PC-9 (cell line): ENCODE measurements around the gene SART3. TPM values are rescaled to one million over a fixed set of nuclear protein-coding genes. Genes with fewer than 3 reads are reported as not detected.

Experiments used
- BruUV-seq: library from RNA; stranded (reverse); fragments of 400-500 nt; replicated peaks from 2 replicates; lab custom pipeline; 2021; lab: Mats Ljungman, UMichigan
- CTCF ChIA-PET: fragments of 300-600 bp; sonication (Branson Sonifier 250); formaldehyde crosslinking; loops from one replicate; lab custom pipeline; 2022; ENCODE audit warnings: antibody characterized with exemption; lab: Charles Lee
- POLR2A ChIA-PET: fragments of 300-600 bp; sonication (Branson Sonifier 250); formaldehyde crosslinking; loops from one replicate; lab custom pipeline; 2022; ENCODE audit warnings: antibody characterized with exemption; ENCODE audit not compliant: unreplicated experiment; lab: Charles Lee
- DNase-seq, 2 experiments: peaks; one replicate each; pipeline versions ENCODE4 v3.0.0 to v3.0.0-alpha.2; 2015 to 2022; ENCODE audit warnings: mixed read lengths in 1 of 2
- H2AFZ ChIP-seq: fragments of 200-600 bp; sonication (generic); 2 replicates; pipeline ENCODE4 v1.8.1; 2017; ENCODE audit warnings: antibody characterized with exemption
- H3F3A ChIP-seq: fragments of 200-600 bp; sonication (generic); 2 replicates; pipeline ENCODE4 v1.8.1; 2017; ENCODE audit warnings: antibody characterized with exemption, mild to moderate bottlenecking, low read depth; ENCODE audit not compliant: insufficient read depth
- H3K27ac ChIP-seq: fragments of 200-600 bp; sonication (generic); 2 replicates; pipeline ENCODE4 v1.6.1; 2016; ENCODE audit warnings: mixed run types
- H3K27me3 ChIP-seq: fragments of 200-600 bp; sonication (generic); 2 replicates; pipeline ENCODE4 v1.6.1; 2016; ENCODE audit warnings: low read depth, mixed run types; ENCODE audit not compliant: insufficient read depth
- H3K36me3 ChIP-seq: fragments of 200-600 bp; sonication (generic); 2 replicates; pipeline ENCODE4 v1.6.1; 2016; ENCODE audit warnings: low read depth, mixed run types
- H3K4me1 ChIP-seq: fragments of 200-600 bp; sonication (generic); replicated peaks from 2 replicates; pipeline ENCODE4 v1.6.1; 2016; ENCODE audit warnings: mixed run types; ENCODE audit not compliant: insufficient read depth
- H3K4me2 ChIP-seq: fragments of 200-600 bp; sonication (generic); 2 replicates; pipeline ENCODE4 v1.6.1; 2017; ENCODE audit warnings: mixed run types
- H3K4me3 ChIP-seq: fragments of 200-600 bp; sonication (generic); 2 replicates; pipeline ENCODE4 v1.6.1; 2016; ENCODE audit warnings: mixed run types
- H3K79me2 ChIP-seq: fragments of 200-600 bp; sonication (generic); 2 replicates; pipeline ENCODE4 v1.6.1; 2017; ENCODE audit warnings: low read depth, mixed run types
- H3K9me2 ChIP-seq: fragments of 200-600 bp; sonication (generic); 2 replicates; pipeline ENCODE4 v1.8.1; 2017; ENCODE audit warnings: mild to moderate bottlenecking; ENCODE audit not compliant: insufficient read depth
- H3K9me3 ChIP-seq: fragments of 200-600 bp; sonication (generic); 2 replicates; pipeline ENCODE4 v1.8.1; 2016; ENCODE audit warnings: low read depth; ENCODE audit not compliant: insufficient read depth
- H4K20me1 ChIP-seq: fragments of 200-600 bp; sonication (generic); 2 replicates; pipeline ENCODE4 v1.8.1; 2017; ENCODE audit not compliant: insufficient read depth
- EZH2 ChIP-seq: fragments of 200-600 bp; sonication (generic); IDR thresholded peaks from 2 replicates; pipeline ENCODE4 v1.8.0; 2017; ENCODE audit warnings: antibody characterized with exemption, low read depth
- intact Hi-C: fragments of 100-400 bp; cut with micrococcal nuclease; formaldehyde crosslinking; loops from one replicate; pipeline ENCODE4 v1.10.0; 2022; ENCODE audit not compliant: unreplicated experiment
- total RNA-seq: library from RNA; stranded (reverse); gene quantifications from 2 replicates; pipeline ENCODE4 v1.2.3, GENCODE V29; 2021
- TF ChIP-seq, protein P1 (sequence below): fragments of 200-600 bp; sonication (generic); conservative IDR thresholded peaks from 2 replicates; pipeline ENCODE4 v1.6.1; 2017; ENCODE audit warnings: mixed run types, antibody characterized with exemption, mild to moderate bottlenecking, moderate library complexity

The SART3 gene
- total RNA-seq, 1 experiment from 2014 or later, result 49.3 TPM

- H4K20me1 ChIP-seq, result no peaks in the 10 kb centered on the region
- DNase-seq, result no peak
- no peaks in the 10 kb centered on the region for H3K79me2 ChIP-seq
- H3K4me2 ChIP-seq, result no peak overlapping the region
- no peaks in the 10 kb centered on the region for H3K9me3 ChIP-seq
- intact Hi-C loops, result no loop called here
- no peaks in the 10 kb centered on the region for H3K36me3 ChIP-seq
- BruUV-seq, result no TSS peak
- no peaks in the 10 kb centered on the region for H3K4me1 ChIP-seq
- ChIA-PET POLR2A (no interaction called here), CTCF (no interaction called here)
- H3F3A ChIP-seq, result no peaks in the 10 kb centered on the region
- no peak overlapping the region for H3K4me3 ChIP-seq
- H3K9me2 ChIP-seq, result no peaks in the 10 kb centered on the region
- H2AFZ ChIP-seq, result no peak overlapping the region
- peaks cover 14% of the 10 kb centered on the region; the same call in 1 of the 2 replicates for H3K27me3 ChIP-seq
- TF ChIP-seq EZH2, result no peak
- TF ChIP-seq, protein P1, sequence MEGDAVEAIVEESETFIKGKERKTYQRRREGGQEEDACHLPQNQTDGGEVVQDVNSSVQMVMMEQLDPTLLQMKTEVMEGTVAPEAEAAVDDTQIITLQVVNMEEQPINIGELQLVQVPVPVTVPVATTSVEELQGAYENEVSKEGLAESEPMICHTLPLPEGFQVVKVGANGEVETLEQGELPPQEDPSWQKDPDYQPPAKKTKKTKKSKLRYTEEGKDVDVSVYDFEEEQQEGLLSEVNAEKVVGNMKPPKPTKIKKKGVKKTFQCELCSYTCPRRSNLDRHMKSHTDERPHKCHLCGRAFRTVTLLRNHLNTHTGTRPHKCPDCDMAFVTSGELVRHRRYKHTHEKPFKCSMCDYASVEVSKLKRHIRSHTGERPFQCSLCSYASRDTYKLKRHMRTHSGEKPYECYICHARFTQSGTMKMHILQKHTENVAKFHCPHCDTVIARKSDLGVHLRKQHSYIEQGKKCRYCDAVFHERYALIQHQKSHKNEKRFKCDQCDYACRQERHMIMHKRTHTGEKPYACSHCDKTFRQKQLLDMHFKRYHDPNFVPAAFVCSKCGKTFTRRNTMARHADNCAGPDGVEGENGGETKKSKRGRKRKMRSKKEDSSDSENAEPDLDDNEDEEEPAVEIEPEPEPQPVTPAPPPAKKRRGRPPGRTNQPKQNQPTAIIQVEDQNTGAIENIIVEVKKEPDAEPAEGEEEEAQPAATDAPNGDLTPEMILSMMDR, result no peak
- no peak overlapping the region for H3K27ac ChIP-seq
Observed at GRCh38 chr12:108583991-108584390, 23.0 kb upstream of the SART3 start.

DNA sequence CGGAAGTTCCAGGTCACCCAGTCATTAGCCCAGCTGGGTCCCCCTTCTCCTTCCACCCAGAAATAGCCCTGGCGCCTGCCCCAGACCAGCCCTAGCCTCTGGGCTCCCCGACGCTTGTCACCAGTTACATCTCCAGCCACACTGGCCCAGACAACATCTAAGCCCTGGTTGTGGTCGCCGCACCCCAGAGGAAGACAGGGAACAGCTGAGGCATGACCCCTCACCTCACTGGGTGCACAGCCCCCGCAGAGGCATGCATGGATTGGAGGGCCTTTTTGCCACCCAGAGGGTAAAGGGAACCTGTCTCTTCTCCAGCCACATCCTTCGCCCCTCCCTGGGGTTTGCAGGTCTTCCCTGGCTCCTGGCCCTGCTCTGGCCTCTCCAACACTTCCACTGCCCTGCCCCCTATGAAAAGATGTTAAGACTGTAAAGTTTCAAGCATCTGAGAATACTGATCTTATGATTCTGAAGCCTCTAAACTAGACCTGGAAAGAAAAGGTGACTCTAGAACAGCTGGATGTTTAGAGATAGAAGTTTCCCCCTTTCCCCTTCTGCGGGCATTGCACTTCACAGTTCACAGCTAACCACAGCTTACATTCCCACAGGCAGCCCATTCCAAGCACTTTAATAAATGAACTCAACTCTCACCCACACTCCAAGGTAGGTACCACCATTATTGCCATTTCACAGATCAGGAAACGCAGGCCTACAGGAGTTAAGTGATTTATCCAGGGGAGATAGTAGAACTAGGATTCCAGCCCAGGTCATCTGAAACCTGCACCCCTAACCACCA is 22.2 kb upstream of the SART3 start:
- H3K4me3 ChIP-seq, result no peak overlapping the region
- H3K27me3 ChIP-seq, result peaks cover 14% of the 10 kb centered on the region; the same call in 1 of the 2 replicates
- intact Hi-C loops, result no loop called here
- H3K27ac ChIP-seq, result no peak overlapping the region
- H3F3A ChIP-seq, result no peaks in the 10 kb centered on the region
- no peak overlapping the region for H3K4me2 ChIP-seq
- H3K9me2 ChIP-seq, result no peaks in the 10 kb centered on the region
- no peaks in the 10 kb centered on the region for H3K9me3 ChIP-seq
- no peak for DNase-seq
- CTCF ChIA-PET, result no interaction called here
- POLR2A ChIA-PET, result no interaction called here
- no peaks in the 10 kb centered on the region for H3K79me2 ChIP-seq
- no peak overlapping the region for H2AFZ ChIP-seq
- TF ChIP-seq EZH2, result no peak
- TF ChIP-seq, protein P1, result no peak
- no peaks in the 10 kb centered on the region for H3K4me1 ChIP-seq
- no peaks in the 10 kb centered on the region for H4K20me1 ChIP-seq
- BruUV-seq, result no TSS peak
- H3K36me3 ChIP-seq, result no peaks in the 10 kb centered on the region

DNA sequence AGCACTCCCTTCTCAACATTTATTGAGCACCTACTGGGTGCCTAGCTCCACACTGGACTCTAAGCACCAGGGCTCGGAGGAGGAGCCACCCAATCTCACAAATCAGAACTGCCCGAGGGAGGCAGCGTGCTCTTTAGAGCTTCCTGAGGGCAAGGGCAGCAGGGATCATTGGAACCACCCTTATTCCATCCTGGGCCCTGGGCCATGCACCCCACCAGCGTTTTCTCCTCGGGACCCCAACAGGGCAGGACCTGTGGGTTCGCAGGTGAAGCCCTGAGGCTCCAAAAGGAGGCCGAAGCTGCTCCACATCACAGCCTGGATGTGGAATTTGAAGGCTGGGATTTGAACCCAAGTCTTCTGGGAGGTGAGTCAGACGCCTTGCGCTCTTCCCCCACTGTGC is 21.5 kb upstream of the SART3 start:
- intact Hi-C loops, result no loop called here
- ChIA-PET CTCF (no interaction called here), POLR2A (no interaction called here)
- Histone ChIP-seq H3K27me3 (peaks cover 14% of the 10 kb centered on the region; the same call in 1 of the 2 replicates), H3K9me3 (no peaks in the 10 kb centered on the region), H3K4me2 (no peak overlapping the region), H3K36me3 (no peaks in the 10 kb centered on the region), H3F3A (no peaks in the 10 kb centered on the region), H3K4me1 (no peaks in the 10 kb centered on the region), H3K27ac (no peak overlapping the region), H3K4me3 (no peak overlapping the region), H2AFZ (no peak overlapping the region), H3K79me2 (no peaks in the 10 kb centered on the region), H4K20me1 (no peaks in the 10 kb centered on the region), H3K9me2 (no peaks in the 10 kb centered on the region)
- no peak for DNase-seq
- no peak for TF ChIP-seq EZH2
- TF ChIP-seq, protein P1, result no peak
- BruUV-seq, result no TSS peak
